Central memory CD8-positive, alpha-beta T cell (primary cell): ENCODE results near the gene SPDYE11.
"Not testable (repeated sequence)": the region's sequence is repeated elsewhere in the genome, so short reads cannot be mapped to it uniquely, and the experiment has no call there.

Experiments used
- ATAC-seq: fragments of 150-1000 bp; cut with Tn5 transposase; replicated peaks from 2 replicates; pipeline ENCODE4 v1.10.0; 2022; ENCODE audit warnings: mild to moderate bottlenecking, moderate FRiP score, moderate number of reproducible peaks; ENCODE audit not compliant: poor library complexity, severe bottlenecking; ENCODE audit errors: extremely low read depth
- DNase-seq, 2 donors: peaks; one replicate each; pipeline ENCODE4 v3.0.0; 2021; ENCODE audit warnings: low spot score in 2 of 2
- H3K27ac Mint-ChIP-seq: one replicate; pipeline ENCODE4 v1.8.0; 2022; ENCODE audit warnings: low read depth, mild to moderate bottlenecking, moderate library complexity, mixed read lengths
- H3K27me3 Mint-ChIP-seq: one replicate; pipeline ENCODE4 v1.8.0; 2022; ENCODE audit warnings: mixed read lengths
- H3K36me3 Mint-ChIP-seq: one replicate; pipeline ENCODE4 v1.8.0; 2022; ENCODE audit warnings: mild to moderate bottlenecking, moderate library complexity, mixed read lengths; ENCODE audit not compliant: insufficient read depth
- H3K4me1 Mint-ChIP-seq: one replicate; pipeline ENCODE4 v1.8.0; 2022; ENCODE audit warnings: mixed read lengths
- H3K4me3 Mint-ChIP-seq: one replicate; pipeline ENCODE4 v1.8.0; 2022; ENCODE audit warnings: mild to moderate bottlenecking, moderate library complexity, mixed read lengths
- H3K9me3 Mint-ChIP-seq: one replicate; pipeline ENCODE4 v1.8.0; 2022; ENCODE audit warnings: mixed read lengths

The SPDYE11 gene, protein sequence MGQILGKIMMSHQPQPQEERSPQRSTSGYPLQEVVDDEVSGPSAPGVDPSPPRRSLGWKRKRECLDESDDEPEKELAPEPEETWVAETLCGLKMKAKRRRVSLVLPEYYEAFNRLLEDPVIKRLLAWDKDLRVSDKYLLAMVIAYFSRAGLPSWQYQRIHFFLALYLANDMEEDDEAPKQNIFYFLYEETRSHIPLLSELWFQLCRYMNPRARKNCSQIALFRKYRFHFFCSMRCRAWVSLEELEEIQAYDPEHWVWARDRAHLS

DNA sequence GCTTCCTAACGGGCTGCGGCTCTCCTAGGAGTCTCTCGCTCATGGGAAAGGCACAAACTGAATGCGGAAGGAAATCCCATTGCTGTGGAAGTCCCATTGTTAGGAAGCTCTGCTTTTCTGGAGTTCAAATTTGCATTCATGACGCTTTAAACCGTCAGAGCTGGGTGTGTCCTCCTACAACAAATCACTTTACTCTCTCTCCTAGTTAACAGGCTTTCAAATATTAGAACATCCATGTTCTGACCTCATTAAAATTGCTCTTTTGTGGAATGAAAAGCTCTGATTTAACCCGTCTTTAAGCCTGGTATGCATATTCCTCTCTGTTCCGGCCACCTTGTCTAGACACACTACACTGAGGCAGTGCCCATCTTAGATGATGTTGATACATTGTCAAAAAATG, at the start of gene SPDYE11:
Gene SPDYE11, minus strand, starts transcription at position 101 of the 400 bp plus-strand sequence. CDS start 1,800 bp downstream, outside the sequence.
- H3K9me3 Mint-ChIP-seq, H3K4me3 Mint-ChIP-seq, H3K27me3 Mint-ChIP-seq, H3K36me3 Mint-ChIP-seq, DNase-seq, ATAC-seq, H3K27ac Mint-ChIP-seq, H3K4me1 Mint-ChIP-seq: not testable (repeated sequence)

DNA sequence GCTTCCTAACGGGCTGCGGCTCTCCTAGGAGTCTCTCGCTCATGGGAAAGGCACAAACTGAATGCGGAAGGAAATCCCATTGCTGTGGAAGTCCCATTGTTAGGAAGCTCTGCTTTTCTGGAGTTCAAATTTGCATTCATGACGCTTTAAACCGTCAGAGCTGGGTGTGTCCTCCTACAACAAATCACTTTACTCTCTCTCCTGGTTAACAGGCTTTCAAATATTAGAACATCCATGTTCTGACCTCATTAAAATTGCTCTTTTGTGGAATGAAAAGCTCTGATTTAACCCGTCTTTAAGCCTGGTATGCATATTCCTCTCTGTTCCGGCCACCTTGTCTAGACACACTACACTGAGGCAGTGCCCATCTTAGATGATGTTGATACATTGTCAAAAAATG, 28.2 kb upstream of the SPDYE11 start, which contains the start of gene SPDYE9:
Gene SPDYE9, minus strand, starts transcription at position 101 of the 400 bp plus-strand sequence. CDS start 1,800 bp downstream, outside the sequence.
- not testable (repeated sequence) for H3K9me3 Mint-ChIP-seq, H3K36me3 Mint-ChIP-seq, H3K27me3 Mint-ChIP-seq, H3K27ac Mint-ChIP-seq, H3K4me1 Mint-ChIP-seq, DNase-seq, ATAC-seq, H3K4me3 Mint-ChIP-seq

DNA sequence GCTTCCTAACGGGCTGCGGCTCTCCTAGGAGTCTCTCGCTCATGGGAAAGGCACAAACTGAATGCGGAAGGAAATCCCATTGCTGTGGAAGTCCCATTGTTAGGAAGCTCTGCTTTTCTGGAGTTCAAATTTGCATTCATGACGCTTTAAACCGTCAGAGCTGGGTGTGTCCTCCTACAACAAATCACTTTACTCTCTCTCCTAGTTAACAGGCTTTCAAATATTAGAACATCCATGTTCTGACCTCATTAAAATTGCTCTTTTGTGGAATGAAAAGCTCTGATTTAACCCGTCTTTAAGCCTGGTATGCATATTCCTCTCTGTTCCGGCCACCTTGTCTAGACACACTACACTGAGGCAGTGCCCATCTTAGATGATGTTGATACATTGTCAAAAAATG, 28.0 kb downstream of the SPDYE11 start, which contains the start of gene SPDYE8:
Gene SPDYE8, minus strand, starts transcription at position 101 of the 400 bp plus-strand sequence. CDS start 1,800 bp downstream, outside the sequence.
- H3K4me1 Mint-ChIP-seq, ATAC-seq, H3K9me3 Mint-ChIP-seq, H3K4me3 Mint-ChIP-seq, H3K27ac Mint-ChIP-seq, H3K36me3 Mint-ChIP-seq, DNase-seq, H3K27me3 Mint-ChIP-seq: not testable (repeated sequence)

DNA sequence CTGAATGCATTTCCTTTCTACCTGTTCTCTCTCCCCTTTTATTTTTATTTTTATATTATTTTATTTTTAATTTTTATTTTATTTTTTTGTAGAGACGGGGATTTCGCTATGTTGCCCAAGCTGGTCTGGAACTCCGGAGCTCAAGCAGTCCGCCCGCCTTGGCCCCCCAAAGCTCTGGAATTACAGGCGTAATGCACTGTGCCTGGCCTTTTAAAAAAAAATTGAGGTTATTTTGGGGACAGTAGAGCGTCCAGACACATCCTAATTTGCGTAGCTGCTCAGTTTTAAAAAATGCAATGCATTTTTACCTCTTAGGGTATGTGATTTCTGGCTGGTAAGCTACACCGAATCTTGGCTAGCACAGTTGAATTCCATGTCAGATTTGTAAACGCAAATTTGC, 51.2 kb downstream of the SPDYE11 start:
- not testable (repeated sequence) for H3K4me3 Mint-ChIP-seq, H3K27ac Mint-ChIP-seq, H3K4me1 Mint-ChIP-seq, DNase-seq, H3K27me3 Mint-ChIP-seq, H3K9me3 Mint-ChIP-seq, ATAC-seq
- peaks cover 11% of the 10 kb centered on the region for H3K36me3 Mint-ChIP-seq

DNA sequence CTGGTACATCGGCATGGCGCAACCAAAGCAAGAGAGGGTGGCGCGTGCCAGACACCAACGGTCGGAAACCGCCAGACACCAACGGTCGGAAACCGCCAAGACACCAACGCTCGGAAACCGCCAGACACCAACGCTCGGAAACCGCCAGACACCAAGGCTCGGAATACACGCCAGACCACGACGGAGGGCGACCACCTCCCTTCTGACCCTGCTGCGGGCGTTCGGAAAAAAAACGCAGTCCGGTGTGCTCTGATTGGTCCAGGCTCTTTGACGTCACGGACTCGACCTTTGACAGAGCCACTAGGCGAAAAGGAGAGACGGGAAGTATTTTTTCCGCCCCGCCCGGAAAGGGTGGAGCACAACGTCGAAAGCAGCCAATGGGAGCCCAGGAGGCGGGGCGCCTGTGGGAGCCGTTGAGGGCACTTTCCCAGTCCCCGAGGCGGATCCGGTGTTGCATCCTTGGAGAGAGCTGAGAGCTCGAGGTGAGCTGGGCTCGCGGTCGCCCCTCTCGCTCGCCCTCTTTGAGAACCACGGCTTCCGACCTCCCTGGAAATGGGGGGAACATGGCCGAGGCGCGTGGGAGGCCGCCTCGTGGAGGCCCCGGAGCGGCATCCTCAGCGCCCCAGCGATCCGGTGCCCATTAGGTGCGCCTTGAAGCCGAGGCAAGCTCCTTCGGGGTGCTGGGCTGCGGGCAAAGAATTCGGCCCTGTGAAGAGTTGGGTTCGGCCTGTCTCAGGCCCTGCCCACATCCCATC, 51.8 kb downstream of the SPDYE11 start:
- DNase-seq (peak; percentile 84 to 91), ATAC-seq (peak; percentile 85)
- Mint-ChIP-seq H3K4me3 (peak overlapping the region; percentile 89), H3K27ac (peak overlapping the region; percentile 99), H3K36me3 (peaks cover 12% of the 10 kb centered on the region)
- not testable (repeated sequence) for H3K9me3 Mint-ChIP-seq, H3K27me3 Mint-ChIP-seq, H3K4me1 Mint-ChIP-seq

DNA sequence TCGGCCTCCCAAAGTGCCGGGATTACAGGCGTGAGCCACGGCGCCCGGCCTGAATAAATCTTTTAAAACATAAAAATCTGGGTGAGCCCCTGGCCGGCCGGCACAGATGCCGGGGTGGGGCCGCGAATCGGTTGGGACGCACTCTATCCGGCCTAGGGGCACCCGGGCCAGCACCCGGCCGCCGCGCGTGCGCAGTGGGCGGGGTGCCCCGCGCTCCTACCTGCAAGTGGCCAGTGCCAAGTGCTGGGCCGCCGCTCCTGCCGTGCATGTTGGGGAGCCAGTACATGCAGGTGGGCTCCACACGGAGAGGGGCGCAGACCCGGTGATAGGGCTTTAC, 52.4 kb downstream of the SPDYE11 start:
- H3K27me3 Mint-ChIP-seq, H3K9me3 Mint-ChIP-seq, DNase-seq, H3K4me1 Mint-ChIP-seq: not testable (repeated sequence)
- ATAC-seq: peak; percentile 53
- Mint-ChIP-seq H3K36me3 (peaks cover 12% of the 10 kb centered on the region), H3K4me3 (peak overlapping the region; percentile 89), H3K27ac (peak overlapping the region; percentile 99)

DNA sequence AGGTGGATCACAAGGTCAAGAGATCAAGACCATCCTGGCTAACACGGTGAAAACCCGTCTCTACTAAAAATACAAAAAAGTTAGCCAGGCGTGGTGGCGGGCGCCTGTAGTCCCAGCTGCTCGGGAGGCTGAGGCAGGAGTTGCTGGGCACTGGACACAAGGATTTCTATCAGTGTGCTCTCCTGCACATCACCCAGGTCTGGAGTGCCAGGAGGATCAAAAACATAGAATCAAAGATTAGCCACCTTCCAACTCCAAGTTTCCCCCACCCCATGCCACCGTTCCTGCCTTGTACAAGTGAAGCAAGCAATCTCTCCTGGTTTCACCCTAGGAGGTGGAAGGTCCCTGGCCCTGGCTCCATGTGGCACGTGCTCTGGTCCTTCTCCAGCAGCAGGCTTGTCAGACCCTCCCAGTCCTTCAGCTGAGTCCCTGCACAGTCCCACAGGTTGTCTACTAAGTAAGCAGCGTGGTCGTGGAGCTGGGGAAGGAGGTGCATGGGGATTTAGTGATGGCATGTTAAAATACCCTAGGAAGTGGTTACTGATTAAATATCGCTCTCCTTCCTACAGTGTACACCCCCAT, 59.7 kb downstream of the SPDYE11 start:
- ATAC-seq, H3K27me3 Mint-ChIP-seq, H3K4me1 Mint-ChIP-seq, H3K36me3 Mint-ChIP-seq, H3K27ac Mint-ChIP-seq, H3K9me3 Mint-ChIP-seq, DNase-seq, H3K4me3 Mint-ChIP-seq: not testable (repeated sequence)
